AG09319 (cell line): ENCODE results near the gene PPIE.
"Not testable (repeated sequence)": the region's sequence is repeated elsewhere in the genome, so short reads cannot be mapped to it uniquely, and the experiment has no call there.

ENCODE experiments used
- DNase-seq: peaks from one replicate; pipeline ENCODE4 v3.0.0-alpha.2; 2010; ENCODE audit warnings: low read depth; ENCODE audit errors: extremely low read depth
- CTCF ChIP-seq: IDR thresholded peaks from 2 replicates; pipeline ENCODE4 v1.5.1; 2011; ENCODE audit warnings: low read depth, mild to moderate bottlenecking, inconsistent platforms, low read length, moderate library complexity

PPIE gene

GRCh38 chr1:39788758-39789570 lies 50.3 kb downstream of the PPIE start, which contains the start of gene BMP8B:
Gene BMP8B (minus strand): TSS chr1:39788865. CDS start chr1:39788485, 380 bp downstream.
- no peak for TF ChIP-seq CTCF
- DNase-seq = no peak

- no peak for TF ChIP-seq CTCF
- no peak for DNase-seq
These were observed 51.0 kb downstream of the PPIE start for GRCh38 chr1:39789571-39790110.

GRCh38 chr1:39791838-39792237 lies 53.2 kb downstream of the PPIE start:
- DNase-seq = no peak
- no peak for TF ChIP-seq CTCF

- DNase-seq = no peak
- no peak for TF ChIP-seq CTCF
These were observed 57.0 kb downstream of the PPIE start for GRCh38 chr1:39795651-39796050.

- DNase-seq = not testable (repeated sequence)
These were observed 60.4 kb downstream of the PPIE start for GRCh38 chr1:39798859-39799769.

- no peak for DNase-seq
- TF ChIP-seq CTCF = peak; percentile 64
These were observed 61.2 kb downstream of the PPIE start for GRCh38 chr1:39799770-39800470.

- no peak for DNase-seq
- no peak for TF ChIP-seq CTCF
These were observed 61.8 kb downstream of the PPIE start for GRCh38 chr1:39800471-39800835.
